Stimulated activated CD8-positive, alpha-beta memory T cell treated with anti-CD3 and anti-CD28 coated beads, Interleukin-4, amount 100 ng/mL, for 24 hours (primary cell): ENCODE data around the gene LTBP1.

ENCODE experiments used
- DNase-seq: peaks from one replicate; pipeline ENCODE4 v3.0.0-alpha.2; 2020; ENCODE audit warnings: low read depth

The LTBP1 gene

GRCh38 chr2:32932825-32933755, 13.7 kb upstream of the LTBP1 start:
- DNase-seq, result no peak

- DNase-seq, result no peak
Observed at GRCh38 chr2:32933756-32934095, 13.0 kb upstream of the LTBP1 start.

- no peak for DNase-seq
Observed at GRCh38 chr2:32937602-32938448, 8.9 kb upstream of the LTBP1 start.

GRCh38 chr2:32938934-32939333, 7.8 kb upstream of the LTBP1 start:
- no peak for DNase-seq

- DNase-seq, result no peak
Observed at GRCh38 chr2:32940316-32940997, 6.3 kb upstream of the LTBP1 start.

- DNase-seq, result no peak
Observed at GRCh38 chr2:32941944-32942690, 4.6 kb upstream of the LTBP1 start.

- no peak for DNase-seq
Observed at GRCh38 chr2:32942793-32943485, 3.8 kb upstream of the LTBP1 start.

GRCh38 chr2:32945286-32945685, 1.5 kb upstream of the LTBP1 start:
- DNase-seq, result no peak

- no peak for DNase-seq
Observed at GRCh38 chr2:32947076-32947483, 327 bp downstream of the LTBP1 start.

GRCh38 chr2:32947484-32948143, 861 bp downstream of the LTBP1 start:
- DNase-seq, result no peak

- DNase-seq, result no peak
Observed at GRCh38 chr2:32948266-32948665, 1.5 kb downstream of the LTBP1 start.

- DNase-seq, result no peak
Observed at GRCh38 chr2:32949260-32949659, 2.5 kb downstream of the LTBP1 start.

- no peak for DNase-seq
Observed at GRCh38 chr2:32951672-32952071, 4.9 kb downstream of the LTBP1 start.

GRCh38 chr2:32952761-32953476, 6.2 kb downstream of the LTBP1 start:
- no peak for DNase-seq

GRCh38 chr2:32954206-32954605, 7.5 kb downstream of the LTBP1 start:
- no peak for DNase-seq

- no peak for DNase-seq
Observed at GRCh38 chr2:32958821-32959220, 12.1 kb downstream of the LTBP1 start.

GRCh38 chr2:32960238-32960637, 13.5 kb downstream of the LTBP1 start:
- DNase-seq, result no peak

GRCh38 chr2:32960647-32961403, 14.1 kb downstream of the LTBP1 start:
- no peak for DNase-seq

- no peak for DNase-seq
Observed at GRCh38 chr2:32962690-32963089, 15.9 kb downstream of the LTBP1 start.
